NB4 (cell line): ENCODE measurements around the gene MMP23B.
A peak's percentile ranks its signal among the peaks of the same experiment; 100 is the strongest.
"Not testable (repeated sequence)": the region's sequence is repeated elsewhere in the genome, so short reads cannot be mapped to it uniquely, and the experiment has no call there.

Experiments
- DNase-seq: peaks from one replicate; pipeline ENCODE4 v3.0.0; 2010; ENCODE audit warnings: low read depth
- H3K4me3 ChIP-seq: one replicate; pipeline ENCODE4 v1.5.1; 2011; ENCODE audit warnings: mild to moderate bottlenecking, low read depth, low read length, moderate library complexity
- MAX ChIP-seq: IDR thresholded peaks from 2 replicates; pipeline ENCODE4 v1.6.1; 2011; ENCODE audit warnings: low read depth, low read length
- MYC ChIP-seq: IDR thresholded peaks from 2 replicates; pipeline ENCODE4 v1.6.1; 2011; ENCODE audit warnings: low read depth, low read length
- POLR2A ChIP-seq: IDR thresholded peaks from 2 replicates; pipeline ENCODE4 v1.6.1; 2011; ENCODE audit warnings: mild to moderate bottlenecking; ENCODE audit not compliant: insufficient read length; ENCODE audit errors: extremely low read depth
- TF ChIP-seq, protein P1 (sequence below): IDR thresholded peaks from one replicate; pipeline ENCODE4 v1.5.1; 2012; ENCODE audit warnings: low read depth, low read length

MMP23B gene

GRCh38 chr1:1658583-1659549, 26.9 kb downstream of the MMP23B start, which contains the start of gene CDK11B:
CDK11B (minus strand) TSS chr1:1659004; CDS start chr1:1657485, 1,519 bp downstream.
- peak within 1 kb of the TSS; percentile 76 for H3K4me3 ChIP-seq
- TF ChIP-seq MAX (peak; percentile 50; the same call in 1 of the 2 replicates), MYC (peak; percentile 59; the same call in 1 of the 2 replicates)
- DNase-seq, result peak; percentile 94

- not testable (repeated sequence) for DNase-seq, H3K4me3 ChIP-seq
These were observed 30.4 kb downstream of the MMP23B start for GRCh38 chr1:1662392-1662791.

GRCh38 chr1:1662830-1663560, 31.0 kb downstream of the MMP23B start:
- not testable (repeated sequence) for DNase-seq, H3K4me3 ChIP-seq

- not testable (repeated sequence) for DNase-seq
These were observed 32.3 kb downstream of the MMP23B start for GRCh38 chr1:1664318-1664717.

GRCh38 chr1:1664941-1665814, 33.2 kb downstream of the MMP23B start:
- no peak for DNase-seq
- no peak overlapping the region for H3K4me3 ChIP-seq
- no peak for TF ChIP-seq POLR2A

More at GRCh38 chr1:1664318-1664717, 32.3 kb downstream of the MMP23B start:
- not testable (repeated sequence) for H3K4me3 ChIP-seq

DNA sequence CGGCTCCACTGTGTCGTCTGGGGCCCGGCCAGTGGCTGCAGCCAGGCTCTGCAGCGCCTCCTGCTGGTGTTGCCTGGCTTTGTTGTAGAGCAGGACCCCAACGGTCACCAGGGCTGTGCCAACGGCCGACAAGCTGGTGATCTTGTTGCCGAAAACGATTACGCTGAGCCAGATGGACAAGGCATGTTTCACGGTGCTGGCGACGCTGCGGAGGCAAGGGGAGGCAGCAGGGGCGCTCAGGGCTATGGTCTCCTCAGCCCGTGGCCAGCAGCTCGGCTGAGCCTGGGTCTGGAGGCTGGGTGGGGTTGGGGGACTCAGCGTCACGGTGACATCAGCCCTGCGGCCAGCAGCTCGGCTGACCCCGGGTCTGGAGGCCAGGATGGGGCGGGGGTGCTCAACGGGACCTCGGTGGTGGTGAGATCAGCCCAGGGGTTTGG, 33.9 kb downstream of the MMP23B start:
- no peak for TF ChIP-seq MAX
- TF ChIP-seq, protein P1, sequence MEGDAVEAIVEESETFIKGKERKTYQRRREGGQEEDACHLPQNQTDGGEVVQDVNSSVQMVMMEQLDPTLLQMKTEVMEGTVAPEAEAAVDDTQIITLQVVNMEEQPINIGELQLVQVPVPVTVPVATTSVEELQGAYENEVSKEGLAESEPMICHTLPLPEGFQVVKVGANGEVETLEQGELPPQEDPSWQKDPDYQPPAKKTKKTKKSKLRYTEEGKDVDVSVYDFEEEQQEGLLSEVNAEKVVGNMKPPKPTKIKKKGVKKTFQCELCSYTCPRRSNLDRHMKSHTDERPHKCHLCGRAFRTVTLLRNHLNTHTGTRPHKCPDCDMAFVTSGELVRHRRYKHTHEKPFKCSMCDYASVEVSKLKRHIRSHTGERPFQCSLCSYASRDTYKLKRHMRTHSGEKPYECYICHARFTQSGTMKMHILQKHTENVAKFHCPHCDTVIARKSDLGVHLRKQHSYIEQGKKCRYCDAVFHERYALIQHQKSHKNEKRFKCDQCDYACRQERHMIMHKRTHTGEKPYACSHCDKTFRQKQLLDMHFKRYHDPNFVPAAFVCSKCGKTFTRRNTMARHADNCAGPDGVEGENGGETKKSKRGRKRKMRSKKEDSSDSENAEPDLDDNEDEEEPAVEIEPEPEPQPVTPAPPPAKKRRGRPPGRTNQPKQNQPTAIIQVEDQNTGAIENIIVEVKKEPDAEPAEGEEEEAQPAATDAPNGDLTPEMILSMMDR, result peak; percentile 49
- no peak for TF ChIP-seq POLR2A
- no peak for TF ChIP-seq MYC
- no peak overlapping the region for H3K4me3 ChIP-seq
- peak; percentile 40 for DNase-seq

DNA sequence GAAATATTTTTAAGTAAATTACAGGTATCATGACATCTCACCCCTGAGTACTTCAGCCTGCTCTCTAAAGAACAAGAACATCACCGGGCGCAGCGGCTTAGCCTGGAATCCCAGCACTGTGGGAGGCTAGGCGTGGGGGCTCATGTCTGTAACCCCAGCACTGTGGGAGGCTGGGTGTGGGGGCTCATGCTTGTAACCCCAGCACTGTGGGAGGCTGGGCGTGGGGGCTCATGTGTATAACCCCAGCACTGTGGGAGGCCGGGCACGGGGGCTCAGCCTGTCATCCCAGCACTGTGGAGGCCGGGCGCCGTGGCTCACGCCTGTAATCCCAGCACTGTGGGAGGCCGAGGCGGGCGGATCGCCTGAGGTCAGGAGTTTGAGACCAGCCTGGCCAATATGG, 34.6 kb downstream of the MMP23B start:
- H3K4me3 ChIP-seq, result no peak overlapping the region
- no peak for DNase-seq
- TF ChIP-seq MYC (no peak), MAX (no peak), POLR2A (no peak)
- TF ChIP-seq, protein P1, result no peak
